GM19397 (cell line): ENCODE results near the gene SNX13.
"Not testable (repeated sequence)": the region's sequence is repeated elsewhere in the genome, so short reads cannot be mapped to it uniquely, and the experiment has no call there.

ENCODE experiments used
- ATAC-seq: cut with Tn5 transposase; IDR thresholded peaks from one replicate; pipeline ENCODE4 v1.9.1; 2021; ENCODE audit warnings: mild to moderate bottlenecking, moderate library complexity; ENCODE audit not compliant: unreplicated experiment

SNX13 gene

DNA sequence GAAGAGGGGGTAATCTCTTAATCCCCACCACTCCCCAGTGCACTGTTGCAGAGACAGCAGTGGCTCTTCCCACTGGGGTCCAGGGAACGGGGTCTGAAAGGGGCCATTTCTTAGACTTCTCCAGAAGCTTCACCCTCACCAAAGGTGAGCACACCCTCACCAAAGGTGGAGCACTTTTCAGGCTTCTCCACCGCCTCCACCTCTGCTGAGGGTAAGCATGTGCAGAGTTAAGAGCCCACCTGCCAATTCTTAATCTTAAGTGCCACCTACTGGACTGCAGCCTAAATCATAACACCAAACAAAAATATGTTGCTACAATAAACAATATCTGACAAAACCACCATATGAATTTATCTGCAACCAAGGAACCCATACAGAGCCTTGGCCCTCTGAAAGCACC is 27.0 kb downstream of the SNX13 start:
- no peak for ATAC-seq

DNA sequence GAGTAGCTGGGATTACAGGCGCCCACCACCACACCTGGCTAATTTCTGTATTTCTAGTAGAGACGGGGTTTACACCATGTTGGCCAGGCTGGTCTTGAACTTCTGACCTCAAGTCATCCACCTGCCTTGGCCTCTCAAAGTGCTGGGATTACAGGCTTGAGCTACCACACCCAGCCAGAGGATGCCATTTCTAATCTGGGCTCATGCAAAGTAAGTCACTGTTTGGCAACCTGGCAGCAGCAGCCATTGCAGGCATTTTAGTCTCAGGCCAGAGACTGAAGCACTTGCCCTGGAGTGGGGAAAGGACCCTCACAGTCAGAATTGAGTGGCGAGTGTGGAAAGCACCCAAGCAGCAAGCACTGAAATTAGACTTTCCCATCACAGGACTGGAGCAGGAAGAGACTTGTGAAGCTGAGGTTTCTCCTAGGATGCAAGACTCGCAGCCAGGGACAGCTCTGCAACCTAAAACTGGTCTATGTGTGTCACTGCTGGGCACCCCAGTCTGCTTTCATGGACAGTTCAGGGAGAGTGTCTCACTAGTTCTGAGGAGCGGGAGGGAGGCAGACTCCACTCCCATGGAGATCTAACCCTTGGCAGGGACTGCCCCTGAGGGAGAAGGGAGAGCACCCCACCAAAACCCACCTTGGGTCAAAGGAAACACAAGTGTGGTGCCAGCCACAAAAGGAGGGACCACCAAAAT is 27.6 kb downstream of the SNX13 start:
- no peak for ATAC-seq

DNA sequence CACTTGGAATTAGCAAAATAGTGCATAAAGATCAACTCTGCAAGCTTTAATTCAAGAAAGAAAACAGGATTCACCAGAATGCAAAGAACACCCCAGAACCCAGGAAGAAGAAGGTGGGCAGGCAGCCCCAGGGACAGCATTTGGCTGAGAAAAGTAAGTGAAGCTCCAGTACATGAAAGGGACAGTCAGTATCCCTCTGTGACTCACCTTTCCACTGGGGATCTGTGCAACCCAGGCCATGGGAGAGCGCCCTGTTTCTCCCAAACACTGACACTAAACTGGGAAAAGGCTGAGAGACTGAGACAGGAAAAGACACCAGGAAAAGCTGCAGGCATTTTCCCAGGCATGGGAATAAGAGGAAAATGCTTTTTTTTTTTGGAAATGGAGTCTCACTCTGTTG is 28.2 kb downstream of the SNX13 start:
- ATAC-seq = no peak

DNA sequence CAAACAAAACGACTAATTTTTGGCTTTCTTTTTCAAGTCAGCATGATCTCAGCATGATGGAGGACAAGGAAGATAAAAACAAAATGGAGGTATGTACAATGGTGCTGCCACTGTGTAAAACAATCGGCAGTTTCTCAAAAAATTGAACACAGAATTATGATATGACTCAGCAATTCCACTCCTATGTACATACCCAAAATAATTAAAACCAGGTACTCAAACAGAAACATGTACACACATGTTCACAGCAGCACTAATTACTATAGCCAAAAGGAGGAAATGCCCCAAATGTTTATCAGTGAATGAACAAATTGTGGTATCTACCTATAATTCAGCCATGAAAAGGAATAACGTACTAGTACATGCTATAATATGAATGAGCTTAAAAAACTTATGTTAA is 29.9 kb downstream of the SNX13 start:
- no peak for ATAC-seq

DNA sequence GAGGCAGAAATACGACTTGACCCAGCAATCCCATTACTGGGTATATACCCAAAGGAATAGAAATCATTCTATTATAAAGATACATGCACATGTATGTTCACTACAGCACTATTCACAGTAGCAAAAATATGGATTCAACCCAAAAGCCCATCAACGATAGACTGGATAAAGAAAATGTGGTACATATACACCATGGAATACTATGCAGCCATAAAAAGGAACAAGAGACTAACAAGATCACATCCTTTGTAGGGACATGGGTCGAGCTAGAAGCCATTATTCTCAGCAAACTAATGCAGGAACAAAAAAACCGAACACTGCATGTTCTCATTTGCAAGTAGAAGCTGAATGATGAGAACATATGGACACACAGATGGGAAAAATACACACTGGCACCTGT is 31.0 kb downstream of the SNX13 start:
- ATAC-seq = not testable (repeated sequence)

DNA sequence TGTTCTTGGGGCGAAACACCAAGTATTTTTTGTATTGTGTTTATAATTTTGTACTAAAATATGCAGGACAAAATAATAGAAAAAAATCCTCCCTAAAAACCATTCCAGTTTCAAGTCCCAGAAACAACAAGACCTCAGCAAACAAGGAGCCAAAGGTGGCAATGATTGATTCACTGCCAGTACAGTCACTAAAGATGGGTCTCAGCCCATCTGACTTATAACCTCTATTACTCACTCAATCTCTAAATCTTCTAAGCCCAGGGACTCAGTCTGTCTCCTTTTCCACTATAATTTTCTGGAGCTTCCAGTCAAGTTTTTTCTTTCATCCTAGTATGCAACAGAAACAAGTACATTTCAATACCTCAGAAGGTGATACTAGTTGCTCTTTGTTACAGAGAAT is 33.3 kb downstream of the SNX13 start:
- no peak for ATAC-seq

DNA sequence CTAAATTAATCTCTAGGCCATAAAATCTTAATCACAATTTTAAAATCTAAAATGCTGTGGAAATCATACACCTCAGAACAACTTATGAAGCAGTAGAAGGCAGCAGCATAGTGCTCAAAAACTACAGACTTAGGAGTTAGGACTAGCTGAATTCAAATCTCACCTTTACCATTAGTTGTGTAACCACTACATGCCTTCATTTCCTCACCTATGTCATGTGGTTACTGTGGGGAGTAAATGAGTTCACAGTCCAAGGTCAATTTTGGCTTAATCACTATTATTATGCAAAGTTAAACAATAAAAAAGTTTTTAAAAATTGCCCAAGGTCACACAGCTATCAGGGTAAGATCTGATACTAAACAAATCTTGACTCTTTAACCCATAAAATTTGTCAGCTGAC is 37.0 kb downstream of the SNX13 start:
- ATAC-seq = no peak

DNA sequence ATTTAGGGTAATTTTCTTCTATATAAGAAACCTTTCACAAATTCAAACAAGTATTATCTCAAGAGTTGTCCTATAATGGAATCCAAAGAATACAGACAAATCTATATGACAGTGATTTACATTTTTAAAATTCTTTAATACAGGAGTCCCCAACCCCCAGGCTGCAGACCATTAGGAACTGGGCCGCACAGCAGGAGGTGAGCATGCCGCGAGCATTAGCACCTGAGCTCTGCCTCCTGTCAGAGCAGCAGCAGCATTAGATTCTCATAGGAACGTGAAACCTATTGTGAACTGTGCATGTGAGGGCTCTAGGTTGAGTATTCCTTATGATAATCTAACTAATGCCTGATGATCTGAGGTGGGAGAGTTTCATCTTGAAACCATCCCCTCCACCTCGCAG is 37.7 kb downstream of the SNX13 start:
- no peak for ATAC-seq

DNA sequence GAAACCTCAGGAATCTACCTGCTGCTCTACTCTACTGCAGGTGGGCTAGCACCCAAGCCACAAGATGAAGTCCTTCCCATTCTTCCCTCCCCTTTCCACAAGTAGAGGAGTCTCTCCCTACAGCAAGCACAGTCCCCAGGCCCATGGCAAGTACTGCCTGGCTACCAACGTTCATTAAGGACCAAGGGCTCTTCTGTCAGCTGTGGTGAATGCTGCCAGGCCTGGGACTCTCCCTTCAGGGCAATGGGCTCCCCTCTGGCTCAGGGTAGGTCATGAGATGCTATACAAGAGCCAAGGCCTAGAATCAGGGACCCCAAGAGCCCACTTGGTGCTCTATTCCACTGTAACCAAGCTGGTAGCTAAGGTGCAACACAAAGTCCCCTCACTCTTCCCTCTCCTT is 39.8 kb downstream of the SNX13 start:
- no peak for ATAC-seq

DNA sequence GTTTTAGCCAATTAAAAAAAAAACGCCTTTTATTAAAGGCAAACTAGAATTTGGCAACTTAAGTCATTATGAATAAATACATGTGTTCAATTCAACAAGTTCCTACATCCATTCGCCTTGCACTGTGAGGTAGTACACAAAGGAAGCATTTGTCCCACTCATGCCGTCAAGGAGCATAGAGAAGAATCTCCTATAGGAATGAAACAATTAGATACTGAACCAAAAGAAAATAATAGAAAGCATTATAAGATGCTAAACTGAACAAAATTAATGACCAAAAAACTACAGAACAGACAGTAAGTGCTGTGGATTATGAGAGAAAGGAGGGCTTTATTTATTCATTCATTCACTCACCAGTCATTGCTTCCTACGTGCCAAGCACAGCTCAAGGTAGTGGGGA is 42.2 kb downstream of the SNX13 start:
- no peak for ATAC-seq

DNA sequence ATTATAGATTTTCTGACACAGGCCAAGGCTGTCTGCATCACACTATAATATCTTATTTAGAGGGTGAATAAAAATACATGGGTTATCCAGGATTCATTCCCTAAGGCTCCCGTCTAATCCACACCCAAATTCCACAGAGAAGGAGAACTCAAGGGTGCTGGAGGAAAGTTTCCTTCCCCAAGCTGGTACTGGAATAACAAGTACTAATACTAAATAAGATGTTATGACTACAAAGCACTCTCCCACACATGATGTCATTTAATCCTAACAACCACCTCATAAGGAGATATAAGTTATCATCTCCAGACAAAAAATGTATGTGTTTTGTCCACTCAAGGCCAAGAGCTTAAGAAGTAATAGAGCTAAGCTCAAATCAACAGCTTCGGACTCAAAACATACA is 53.0 kb downstream of the SNX13 start:
- ATAC-seq = no peak

DNA sequence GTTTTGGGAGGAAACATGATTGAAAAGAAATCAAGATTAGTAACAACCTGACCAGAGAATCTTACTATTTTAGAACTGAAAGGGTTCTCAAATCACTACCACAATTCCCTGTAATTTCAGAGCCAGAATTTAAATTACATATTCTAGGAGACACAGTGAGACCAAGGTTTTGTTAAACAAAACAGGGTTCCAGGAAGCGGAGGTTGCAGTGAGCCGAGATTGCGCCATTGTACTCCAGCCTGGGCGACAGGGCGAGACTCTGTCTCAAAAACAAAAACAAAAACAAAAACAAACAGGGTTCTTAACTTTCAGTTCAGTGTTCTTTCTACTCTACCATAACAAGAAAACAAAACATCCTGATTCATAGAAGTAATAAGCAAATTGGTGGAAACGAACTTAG is 57.6 kb downstream of the SNX13 start:
- ATAC-seq = no peak

DNA sequence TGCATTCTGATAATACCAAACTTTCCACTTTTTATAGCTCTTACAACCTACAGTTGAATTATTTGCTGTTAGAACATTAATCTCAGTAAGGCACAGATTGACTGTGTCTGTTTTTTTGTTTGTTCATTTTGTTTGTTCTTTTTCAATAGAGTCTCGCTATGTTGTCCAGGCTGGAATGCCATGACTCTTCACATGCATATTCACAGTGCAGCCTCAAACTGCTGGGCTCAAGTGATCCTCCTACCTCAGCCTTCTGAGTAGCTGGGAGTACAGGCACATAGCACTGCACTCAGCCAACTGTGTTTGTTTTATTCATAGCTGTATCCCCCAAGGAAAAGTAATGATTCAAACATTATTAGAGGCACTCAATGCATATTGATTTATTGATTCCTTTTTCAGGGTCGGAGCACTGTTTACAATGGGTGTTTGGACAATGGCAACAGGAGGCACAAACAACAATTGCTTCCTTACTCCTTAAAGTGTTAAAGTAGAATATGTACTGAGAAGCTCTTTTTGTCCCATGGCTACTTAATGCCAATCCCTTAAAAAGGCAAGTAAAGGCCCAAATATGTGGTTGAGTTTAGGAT is 61.1 kb downstream of the SNX13 start:
- no peak for ATAC-seq

DNA sequence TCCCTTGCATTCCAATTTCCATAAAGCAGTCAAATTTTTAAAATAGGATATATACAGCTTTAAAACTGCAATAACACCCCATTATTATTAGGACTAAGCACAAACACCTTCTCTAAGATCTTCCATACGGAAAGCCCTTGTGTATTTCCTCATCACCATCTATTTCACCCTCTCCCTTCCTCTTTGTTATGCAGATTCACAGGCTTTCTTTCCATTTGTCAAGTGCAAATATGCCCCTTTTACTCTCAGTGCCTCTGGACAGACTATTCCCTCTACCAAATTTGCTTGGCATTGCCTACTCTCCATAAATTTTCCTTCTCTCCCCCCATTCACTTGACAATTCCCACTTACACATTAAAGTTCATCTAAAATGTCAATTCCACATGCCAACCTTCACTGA is 61.7 kb downstream of the SNX13 start:
- ATAC-seq = no peak

DNA sequence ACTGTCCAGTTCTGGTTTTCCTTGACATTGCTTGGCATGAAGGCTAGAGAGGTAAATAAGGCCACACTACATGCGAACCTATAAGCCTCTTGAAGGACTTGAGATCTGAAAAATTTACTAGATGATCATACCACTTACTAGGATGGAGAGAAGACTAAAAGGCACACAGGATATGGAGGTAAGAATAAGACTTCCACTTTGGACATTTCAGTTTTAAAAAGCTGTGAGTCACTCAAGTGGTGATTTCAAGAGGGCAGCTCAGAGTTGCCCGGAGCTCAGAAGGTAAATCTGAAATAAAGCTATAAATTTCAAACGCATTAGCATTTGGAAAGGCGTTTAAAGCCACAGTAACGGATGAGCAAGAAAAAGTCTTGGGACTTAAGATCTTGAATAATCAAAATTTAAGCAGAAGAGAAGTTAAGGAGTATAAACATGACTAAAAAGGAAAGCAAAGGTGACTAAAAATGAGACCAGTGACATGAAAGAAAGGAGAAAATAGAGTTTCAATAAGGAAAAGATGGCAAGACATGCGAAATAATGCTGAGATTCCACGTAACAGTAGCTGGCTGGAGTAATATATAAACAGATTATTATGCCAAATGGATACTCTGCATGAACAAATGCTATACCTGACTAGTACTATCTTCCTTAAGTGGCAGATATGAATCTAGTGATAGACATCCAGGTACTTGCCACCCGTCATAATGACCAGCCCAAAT is 68.3 kb downstream of the SNX13 start:
- no peak for ATAC-seq

DNA sequence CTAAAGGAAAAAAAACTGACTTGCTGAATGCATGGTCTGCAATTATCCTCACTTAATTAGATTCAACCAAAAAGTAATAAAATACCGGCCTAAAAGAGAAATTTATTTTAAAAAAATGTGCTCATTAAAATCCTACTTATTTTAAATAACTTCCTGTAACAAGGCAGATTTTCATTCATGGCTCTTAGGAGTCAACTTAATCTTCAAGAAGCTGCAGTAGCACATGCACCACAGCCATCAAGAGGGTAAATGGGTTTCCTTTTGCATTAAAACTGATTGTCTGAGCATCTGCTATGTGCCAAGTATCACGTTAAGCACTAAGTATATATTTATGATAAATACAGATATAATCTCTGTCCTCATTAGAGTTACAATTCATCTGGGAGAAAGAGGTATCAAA is 69.9 kb downstream of the SNX13 start:
- ATAC-seq = no peak

DNA sequence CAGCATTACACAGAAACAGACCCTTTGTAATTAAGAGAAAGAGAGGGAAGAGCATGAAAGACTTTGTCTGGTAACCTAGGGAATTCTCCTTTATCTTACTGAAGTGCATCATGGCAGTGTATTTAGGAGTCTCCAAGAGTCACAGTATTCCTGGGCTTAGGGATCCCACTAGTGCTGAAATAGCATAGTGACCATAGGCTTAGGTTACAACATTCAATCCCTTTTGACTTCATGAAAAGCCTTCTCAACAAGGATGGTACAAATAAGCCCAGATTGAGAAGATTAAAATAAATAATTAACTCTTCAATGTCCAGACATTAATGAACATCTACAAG is 76.5 kb downstream of the SNX13 start:
- no peak for ATAC-seq

DNA sequence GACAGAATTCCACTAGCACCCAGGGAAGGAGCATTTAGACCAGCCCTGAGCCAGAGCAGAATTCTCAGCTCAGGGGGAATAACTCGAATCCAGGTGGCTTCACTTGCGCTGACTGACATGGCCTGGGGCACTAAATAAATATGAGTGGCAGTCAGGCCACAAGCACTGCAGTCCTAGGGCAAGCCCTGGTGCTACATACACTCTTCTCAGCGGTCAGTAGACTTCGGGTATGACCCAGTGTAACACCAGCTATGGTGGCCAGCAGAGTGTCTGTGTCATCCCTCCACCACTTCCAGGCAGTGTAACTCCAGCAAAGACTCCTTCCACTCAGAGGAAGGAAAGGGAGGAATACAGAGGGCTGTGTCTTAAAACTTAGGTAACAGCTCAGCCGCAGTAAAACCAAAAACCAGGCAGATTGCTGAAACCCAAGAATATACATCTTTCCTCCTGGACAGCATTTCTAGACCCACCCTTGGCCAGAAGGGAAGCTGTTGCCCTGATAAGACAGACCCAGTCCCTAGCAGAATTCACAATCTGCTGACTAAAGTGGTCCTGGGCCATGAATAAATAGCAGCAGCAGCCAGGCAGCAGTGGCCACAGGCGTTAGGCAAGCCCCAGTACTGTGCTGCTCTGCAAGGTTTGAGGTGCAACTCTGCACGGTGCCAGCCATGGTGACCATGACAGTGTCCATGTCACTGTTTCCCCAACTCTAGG is 77.0 kb downstream of the SNX13 start:
- no peak for ATAC-seq

DNA sequence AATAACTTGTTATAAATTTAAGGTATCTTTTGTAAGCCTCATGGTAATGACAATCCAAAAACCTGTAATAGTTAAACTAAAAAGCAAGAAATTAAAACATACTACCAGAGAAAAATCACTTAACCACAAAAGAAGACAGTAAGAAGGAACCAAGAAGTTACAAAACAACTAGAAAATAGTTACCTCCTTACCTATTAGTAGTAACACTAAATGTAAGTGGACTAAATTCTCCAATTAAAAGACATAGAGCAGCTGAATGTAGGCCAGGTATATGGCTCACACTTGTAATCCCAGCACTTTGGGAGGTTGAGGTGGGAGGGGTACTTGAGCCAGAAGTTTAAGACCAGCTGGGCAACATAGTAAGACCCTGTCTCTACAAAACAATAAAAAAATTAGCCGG is 84.0 kb downstream of the SNX13 start:
- ATAC-seq = no peak

DNA sequence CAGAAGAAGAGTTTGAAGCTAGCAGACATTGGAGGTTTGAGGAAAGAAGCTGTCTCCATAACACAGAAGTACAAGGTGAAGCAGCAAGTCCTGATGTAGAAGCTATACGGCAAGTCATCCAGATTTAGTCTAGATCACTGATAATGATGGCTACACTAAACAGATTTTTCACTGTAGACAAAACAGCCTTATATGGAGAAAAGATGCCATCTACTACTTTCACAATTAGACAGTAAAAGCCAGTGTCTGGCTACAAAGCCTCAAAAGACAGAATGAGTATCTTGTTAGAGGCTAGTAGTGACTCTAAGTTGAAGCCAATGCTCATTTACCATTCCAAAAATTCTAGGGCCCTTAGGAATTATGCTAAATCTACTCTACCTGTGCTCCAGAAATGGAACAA is 85.1 kb downstream of the SNX13 start:
- ATAC-seq = no peak

DNA sequence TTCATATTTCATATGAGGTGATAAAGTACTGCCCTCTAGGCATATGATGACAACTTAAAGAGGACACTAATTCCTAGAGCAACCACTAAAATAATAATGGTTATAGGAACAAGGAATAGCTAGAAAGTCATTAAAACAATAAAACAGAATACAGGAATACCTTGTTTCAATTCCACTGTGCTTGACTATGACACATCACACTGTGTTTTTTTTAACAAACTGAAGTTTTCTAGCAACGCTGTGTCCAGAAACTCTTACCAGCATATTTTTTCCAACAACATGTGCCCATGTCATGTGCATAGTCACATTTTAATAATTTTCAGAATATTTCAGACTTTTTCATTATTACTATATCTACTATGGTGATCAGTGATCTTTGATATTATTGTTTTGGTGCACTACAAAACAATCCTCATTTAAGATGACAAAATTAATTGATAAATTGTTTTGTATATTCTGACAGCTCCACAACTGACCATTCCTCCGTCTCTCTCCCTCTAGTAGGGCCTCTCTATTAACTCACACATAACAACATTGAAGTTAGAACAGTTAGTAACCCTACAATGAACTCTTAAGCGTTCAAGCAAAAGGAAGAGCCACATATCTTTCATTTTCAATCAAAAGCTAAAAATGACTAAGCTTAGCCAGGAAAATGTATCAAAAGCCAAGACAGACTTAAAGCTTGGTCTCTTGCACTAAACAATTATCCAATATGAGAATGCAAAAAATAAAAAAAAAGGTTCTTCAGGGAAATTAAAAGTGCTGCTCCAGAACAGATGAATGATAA is 85.8 kb downstream of the SNX13 start:
- ATAC-seq = no peak
